MM.1S (cell line): Measurements from ENCODE around the gene PRLHR.

Source experiments
- DNase-seq: peaks from one replicate; pipeline ENCODE4 v3.0.0-alpha.2; 2015
- H2AFZ ChIP-seq: fragments of 300-600 bp; sonication (generic); 2 replicates; pipeline ENCODE4 v1.6.0; 2016; ENCODE audit warnings: antibody characterized with exemption, low read length
- H3F3A ChIP-seq: fragments of 300-600 bp; sonication (generic); 2 replicates; pipeline ENCODE4 v1.6.1; 2016; ENCODE audit warnings: mild to moderate bottlenecking, antibody characterized with exemption, low read length, moderate library complexity, mixed read lengths; ENCODE audit not compliant: insufficient read depth
- H3K27ac ChIP-seq: fragments of 300-600 bp; sonication (generic); 2 replicates; pipeline ENCODE4 v1.5.1; 2016; ENCODE audit warnings: mild to moderate bottlenecking, low read length
- H3K27me3 ChIP-seq: fragments of 300-600 bp; sonication (generic); replicated peaks from 2 replicates; pipeline ENCODE4 v1.6.0; 2016; ENCODE audit warnings: low read length; ENCODE audit not compliant: insufficient read depth
- H3K36me3 ChIP-seq: fragments of 300-600 bp; sonication (generic); replicated peaks from 2 replicates; pipeline ENCODE4 v1.6.1; 2016; ENCODE audit warnings: mild to moderate bottlenecking, low read length, mixed read lengths; ENCODE audit not compliant: insufficient read depth
- H3K4me1 ChIP-seq: fragments of 300-600 bp; sonication (generic); 2 replicates; pipeline ENCODE4 v1.6.1; 2016; ENCODE audit warnings: low read length, mixed read lengths
- H3K4me2 ChIP-seq: fragments of 300-600 bp; sonication (generic); 2 replicates; pipeline ENCODE4 v1.6.0; 2016; ENCODE audit warnings: low read depth, low read length
- H3K4me3 ChIP-seq: fragments of 300-600 bp; sonication (generic); 2 replicates; pipeline ENCODE4 v1.5.1; 2016; ENCODE audit warnings: low read length, mixed read lengths
- H3K79me2 ChIP-seq: fragments of 300-600 bp; sonication (generic); 2 replicates; pipeline ENCODE4 v1.6.1; 2016; ENCODE audit warnings: mixed run types, low read length, mixed read lengths
- H3K9ac ChIP-seq: fragments of 300-600 bp; sonication (generic); 2 replicates; pipeline ENCODE4 v1.6.1; 2016; ENCODE audit warnings: low read length, mixed read lengths
- H3K9me2 ChIP-seq: fragments of 300-600 bp; sonication (generic); replicated peaks from 2 replicates; pipeline ENCODE4 v1.6.1; 2016; ENCODE audit warnings: mild to moderate bottlenecking, low read length, mixed read lengths; ENCODE audit not compliant: insufficient read depth
- H3K9me3 ChIP-seq: fragments of 300-600 bp; sonication (generic); replicated peaks from 2 replicates; pipeline ENCODE4 v1.6.1; 2016; ENCODE audit warnings: mild to moderate bottlenecking, low read length, mixed read lengths; ENCODE audit not compliant: insufficient read depth
- H4K20me1 ChIP-seq: fragments of 300-600 bp; sonication (generic); 2 replicates; pipeline ENCODE4 v1.6.1; 2016; ENCODE audit warnings: mild to moderate bottlenecking, low read length, moderate library complexity, mixed read lengths; ENCODE audit not compliant: insufficient read depth
- EZH2 ChIP-seq: fragments of 300-600 bp; sonication (generic); optimal IDR thresholded peaks from 2 replicates; pipeline ENCODE3; 2017; ENCODE audit warnings: low read depth, mild to moderate bottlenecking, antibody characterized with exemption, low read length, mixed read lengths
- EZH2phosphoT487 ChIP-seq: fragments of 300-600 bp; sonication (generic); IDR thresholded peaks from 2 replicates; pipeline ENCODE4 v1.6.1; 2018; ENCODE audit warnings: antibody characterized with exemption, low read length
- TF ChIP-seq, protein P1 (sequence below): fragments of 300-600 bp; sonication (generic); IDR thresholded peaks from 2 replicates; pipeline ENCODE4 v1.5.1; 2016; ENCODE audit warnings: antibody characterized with exemption, low read length, mixed read lengths

Gene PRLHR

DNA sequence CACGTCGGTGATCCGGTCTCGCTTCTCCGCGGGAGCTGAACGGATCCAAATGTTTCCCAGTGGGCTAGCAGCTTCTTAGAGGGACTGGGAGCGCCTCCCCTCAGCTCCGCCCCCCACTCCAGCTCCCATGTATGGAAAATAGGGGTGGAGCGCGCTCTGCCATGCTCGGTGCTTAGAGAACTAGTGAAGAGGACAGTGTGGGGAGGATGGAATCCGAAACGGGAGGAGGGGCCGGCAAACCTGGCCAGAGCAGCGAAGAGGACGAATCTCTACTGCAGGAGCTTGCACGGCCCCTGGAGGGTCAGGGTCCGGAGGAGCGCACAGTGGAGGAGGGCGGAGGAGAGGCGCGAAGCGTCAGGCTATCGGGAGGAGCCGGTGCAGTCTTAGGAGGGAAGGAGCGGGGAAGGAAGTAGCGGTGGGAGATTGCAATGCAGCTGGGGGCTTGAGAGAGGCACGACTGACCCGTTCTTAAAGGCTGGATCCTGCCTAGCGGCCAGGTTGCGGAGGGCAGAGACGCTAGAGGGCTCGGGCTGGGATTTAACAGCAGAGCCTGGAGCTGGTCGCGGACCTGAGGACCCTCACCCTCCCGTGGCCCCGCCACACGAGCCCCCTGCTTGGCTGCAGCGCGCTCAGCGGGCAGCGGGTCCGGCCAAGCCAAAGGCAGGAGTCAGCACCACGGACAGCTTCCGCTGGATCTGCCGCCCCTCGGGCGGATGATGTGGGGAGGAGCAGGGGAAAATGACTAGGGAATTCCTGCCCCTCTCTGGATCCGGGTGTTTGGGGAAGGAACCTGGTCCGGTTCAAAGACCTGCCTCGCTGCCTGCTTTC lies at the start of gene PRLHR:
PRLHR (minus strand) TSS at position 51 of the 828 bp plus-strand sequence. CDS start 404 bp downstream, outside the sequence.
- no peak within 1 kb of the TSS for H3K4me3 ChIP-seq

DNA sequence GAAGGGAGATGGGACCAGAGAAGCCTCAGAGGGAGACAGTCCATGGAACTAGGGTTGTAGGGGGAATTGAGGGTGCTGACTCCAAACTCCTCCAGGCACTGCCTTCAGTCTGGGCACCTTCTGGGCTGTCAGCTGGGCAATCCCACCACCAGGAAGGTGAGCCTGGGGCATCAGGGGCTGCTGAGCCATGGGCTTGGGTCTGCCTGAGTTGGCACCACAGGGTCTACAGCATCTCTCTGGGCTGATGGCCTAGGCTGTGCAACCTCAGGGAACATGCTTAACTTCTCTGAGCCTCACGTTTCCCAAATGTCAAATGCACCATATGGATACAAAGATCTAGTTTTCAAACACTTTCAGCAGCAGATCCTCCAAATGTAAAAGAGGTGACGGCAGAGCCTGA lies 46.8 kb upstream of the PRLHR start:
- Histone ChIP-seq H4K20me1 (no peaks in the 10 kb centered on the region), H3K79me2 (no peaks in the 10 kb centered on the region), H3K4me2 (no peak overlapping the region), H3K9me2 (no peaks in the 10 kb centered on the region), H3F3A (no peaks in the 10 kb centered on the region), H3K4me1 (no peaks in the 10 kb centered on the region), H3K27ac (no peak overlapping the region), H2AFZ (no peak overlapping the region), H3K9me3 (no peaks in the 10 kb centered on the region), H3K36me3 (no peaks in the 10 kb centered on the region), H3K9ac (no peak overlapping the region), H3K4me3 (no peak overlapping the region), H3K27me3 (no peaks in the 10 kb centered on the region)
- DNase-seq: no peak
- TF ChIP-seq EZH2phosphoT487 (no peak), EZH2 (no peak)
- TF ChIP-seq, protein P1, sequence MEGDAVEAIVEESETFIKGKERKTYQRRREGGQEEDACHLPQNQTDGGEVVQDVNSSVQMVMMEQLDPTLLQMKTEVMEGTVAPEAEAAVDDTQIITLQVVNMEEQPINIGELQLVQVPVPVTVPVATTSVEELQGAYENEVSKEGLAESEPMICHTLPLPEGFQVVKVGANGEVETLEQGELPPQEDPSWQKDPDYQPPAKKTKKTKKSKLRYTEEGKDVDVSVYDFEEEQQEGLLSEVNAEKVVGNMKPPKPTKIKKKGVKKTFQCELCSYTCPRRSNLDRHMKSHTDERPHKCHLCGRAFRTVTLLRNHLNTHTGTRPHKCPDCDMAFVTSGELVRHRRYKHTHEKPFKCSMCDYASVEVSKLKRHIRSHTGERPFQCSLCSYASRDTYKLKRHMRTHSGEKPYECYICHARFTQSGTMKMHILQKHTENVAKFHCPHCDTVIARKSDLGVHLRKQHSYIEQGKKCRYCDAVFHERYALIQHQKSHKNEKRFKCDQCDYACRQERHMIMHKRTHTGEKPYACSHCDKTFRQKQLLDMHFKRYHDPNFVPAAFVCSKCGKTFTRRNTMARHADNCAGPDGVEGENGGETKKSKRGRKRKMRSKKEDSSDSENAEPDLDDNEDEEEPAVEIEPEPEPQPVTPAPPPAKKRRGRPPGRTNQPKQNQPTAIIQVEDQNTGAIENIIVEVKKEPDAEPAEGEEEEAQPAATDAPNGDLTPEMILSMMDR: no peak

More for the DNA sequence above, at the start of gene PRLHR:
- no peaks in the 10 kb centered on the region for H3K79me2 ChIP-seq
- H3K9me3 ChIP-seq: no peaks in the 10 kb centered on the region
- H2AFZ ChIP-seq: no peak within 1 kb of the TSS
- H3K9me2 ChIP-seq: no peaks in the 10 kb centered on the region
- TF ChIP-seq, protein P1: no peak
- TF ChIP-seq EZH2 (no peak), EZH2phosphoT487 (no peak)
- no peak within 1 kb of the TSS for H3K9ac ChIP-seq
- no peaks in the 10 kb centered on the region for H3K27me3 ChIP-seq
- no peaks in the 10 kb centered on the region for H3K4me1 ChIP-seq
- H4K20me1 ChIP-seq: no peaks in the 10 kb centered on the region
- H3K4me2 ChIP-seq: no peak within 1 kb of the TSS
- H3K27ac ChIP-seq: no peak within 1 kb of the TSS
- no peak for DNase-seq
- no peaks in the 10 kb centered on the region for H3F3A ChIP-seq
- no peaks in the 10 kb centered on the region for H3K36me3 ChIP-seq

DNA sequence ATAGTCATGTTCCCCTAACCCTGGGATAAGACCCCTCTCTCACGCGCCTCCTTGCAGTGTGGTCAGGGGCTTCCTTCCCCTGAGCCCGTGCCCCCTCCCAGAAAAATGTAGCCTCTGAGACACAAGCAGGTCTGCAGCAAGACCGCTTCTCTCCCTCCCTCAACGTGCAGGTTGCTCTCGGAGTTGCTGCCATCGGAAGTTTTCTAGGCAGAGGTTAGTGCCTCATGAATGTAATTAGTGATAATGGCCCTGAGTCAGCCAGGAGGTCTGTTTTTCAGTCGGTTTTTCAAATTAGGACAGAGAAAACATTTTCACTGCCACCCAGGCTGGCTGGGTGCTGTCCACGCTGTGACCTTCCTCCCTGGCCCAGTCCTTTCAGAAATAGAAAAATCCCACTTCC lies 43.2 kb upstream of the PRLHR start:
- H4K20me1 ChIP-seq: no peaks in the 10 kb centered on the region
- no peaks in the 10 kb centered on the region for H3K36me3 ChIP-seq
- H3F3A ChIP-seq: no peaks in the 10 kb centered on the region
- no peaks in the 10 kb centered on the region for H3K9me3 ChIP-seq
- no peaks in the 10 kb centered on the region for H3K9me2 ChIP-seq
- no peaks in the 10 kb centered on the region for H3K79me2 ChIP-seq
- H2AFZ ChIP-seq: no peak overlapping the region
- H3K27ac ChIP-seq: no peak overlapping the region
- no peak overlapping the region for H3K4me3 ChIP-seq
- H3K27me3 ChIP-seq: no peaks in the 10 kb centered on the region
- no peaks in the 10 kb centered on the region for H3K4me1 ChIP-seq
- H3K4me2 ChIP-seq: no peak overlapping the region
- no peak for DNase-seq
- TF ChIP-seq EZH2phosphoT487 (no peak), EZH2 (no peak)
- TF ChIP-seq, protein P1: no peak
- no peak overlapping the region for H3K9ac ChIP-seq
